Measurements from ENCODE around the gene SLC3A2. TPM values are rescaled to one million over a fixed set of nuclear protein-coding genes. Genes with fewer than 3 reads are reported as not detected.

The SLC3A2 gene
- total and polyA plus RNA-seq, 2 of the 13 experiments (the other 11 are each of a cell fraction or from before 2014, with no cell fraction given), result 213 to 226 TPM

DNA sequence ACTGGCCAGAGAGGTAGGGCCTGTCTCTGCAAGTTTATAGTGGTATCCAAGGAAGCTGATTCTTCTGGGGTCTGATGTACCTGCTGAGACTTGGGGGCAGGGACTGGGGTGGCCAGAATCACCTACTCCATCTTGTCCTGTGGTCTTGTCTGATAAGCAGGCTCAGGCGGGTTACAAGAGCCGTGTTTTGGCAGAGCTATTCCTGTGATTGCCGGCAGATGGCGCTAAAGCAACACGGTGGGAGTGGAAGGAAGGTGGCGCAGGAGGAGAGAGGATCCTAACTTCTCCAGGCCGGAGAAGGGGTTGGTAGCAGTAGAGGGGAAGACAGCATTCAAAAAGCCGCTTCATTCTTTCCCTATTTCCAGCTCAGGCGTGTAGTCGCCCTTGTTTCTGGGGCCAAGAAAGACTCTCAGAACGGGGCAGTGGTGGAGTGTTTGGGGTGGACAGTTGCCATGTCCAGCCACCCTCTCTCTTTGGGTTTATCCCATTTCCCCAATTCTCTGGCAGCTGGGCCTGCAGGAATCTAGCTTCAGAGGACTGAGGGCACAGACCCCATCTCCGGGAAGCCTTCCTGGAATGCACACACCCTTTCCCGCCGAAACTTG is 25.3 kb downstream of the SLC3A2 start:
- peaks cover 2 to 35% of the 10 kb centered on the region in 2 experiments; a peak in 2 of 5 replicates for H3K27me3 ChIP-seq (ENCODE audit: control insufficient read depth in 1 of 2, insufficient read depth in 2 of 2, low read length in 2 of 2)
- H4K20me1 ChIP-seq (ENCODE audit: insufficient read depth, low read length), result no peaks in the 10 kb centered on the region
- no peak overlapping the region for H3K27ac ChIP-seq (ENCODE audit: extremely low read length, insufficient read depth, low read length)
- FAIRE-seq (peak; percentile 87), ATAC-seq (peak; percentile 77), DNase-seq (ENCODE audit: low spot score) (peak; percentile 64)
- no peak overlapping the region for H3K9ac ChIP-seq (ENCODE audit: insufficient read depth, low read depth, low read length)
- intact Hi-C loops (cut with micrococcal nuclease; ENCODE audit: unreplicated experiment), result loop anchor here (1.0 to 5.0 kb wide), 4 partner anchors 69 to 731 kb away; no protein-coding TSS in a partner anchor
- H3K4me2 ChIP-seq (ENCODE audit: low read depth, low read length), result peak overlapping the region; percentile 34
- no peaks in the 10 kb centered on the region for H3K9me3 ChIP-seq (ENCODE audit: low read length)
- BruUV-seq (replicated peaks), result no TSS peak
- H3K4me1 ChIP-seq (ENCODE audit: insufficient read depth, low read length), result peaks cover 14% of the 10 kb centered on the region
- POLR2A ChIA-PET, result interaction anchor here (0.8 to 1.5 kb wide), 2 partner anchors 16 to 117 kb away, joined by 3 to 6 read pairs; no protein-coding TSS in a partner anchor
- CTCF ChIA-PET (ENCODE audit: low intra/inter-chr PET ratio, low total read pairs), result interaction anchor here (0.8 to 7.9 kb wide), 3 partner anchors 69 to 117 kb away, joined by 3 to 132 read pairs (median 7); partner anchors contain the start of gene SLC22A8
- 3% methylated on average over 13 of the region's 14 CpGs for WGBS (ENCODE audit: low lambda C conversion rate)
- in situ Hi-C loops (cut with HindIII; ENCODE audit: extremely low pct_ligation_motif_present, low pct_unique_long_range_greater_than_20kb), result loop anchor here (5.0 to 25.0 kb wide), 3 partner anchors 71 to 306 kb away; no protein-coding TSS in a partner anchor
- H3K36me3 ChIP-seq (replicated peaks in 1 of 2; ENCODE audit: control insufficient read depth in 1 of 2, insufficient read depth in 2 of 2, low read length in 2 of 2), result no peaks in the 10 kb centered on the region
- no peak overlapping the region for H2AFZ ChIP-seq (ENCODE audit: low read length)
- no peak overlapping the region for H3K4me3 ChIP-seq (replicated peaks in 1 of 3; ENCODE audit: insufficient read depth in 1 of 3, low read depth in 2 of 3, low read length in 3 of 3)
- H3K79me2 ChIP-seq (ENCODE audit: insufficient read depth, low read length), result no peaks in the 10 kb centered on the region
- TF ChIP-seq ZNF589 (CRISPR knock-in tag; conservative IDR thresholded peaks at IDR 0.05) (no peak), ZNF605 (CRISPR knock-in tag; IDR thresholded peaks at IDR 0.05) (no peak), FOXJ3 (CRISPR knock-in tag; IDR thresholded peaks at IDR 0.05; ENCODE audit: borderline replicate concordance) (no peak), TAF15 (IDR thresholded peaks at IDR 0.05; ENCODE audit: low read depth, low read length, poor library complexity, severe bottlenecking) (no peak), PBX3 (CRISPR knock-in tag; IDR thresholded peaks at IDR 0.05; ENCODE audit: borderline replicate concordance) (no peak), ZNF614 (CRISPR knock-in tag; IDR thresholded peaks at IDR 0.05; ENCODE audit: borderline replicate concordance) (no peak), ZNF512 (CRISPR knock-in tag; IDR thresholded peaks at IDR 0.05) (no peak), SPEN (CRISPR knock-in tag; IDR thresholded peaks at IDR 0.05; ENCODE audit: low read depth) (no peak), RNF219 (CRISPR knock-in tag; IDR thresholded peaks at IDR 0.05) (no peak), THAP11 (CRISPR knock-in tag; IDR thresholded peaks at IDR 0.05) (0 out of 2 replicates have a peak, but pooled peaks have one; percentile 18), KDM2A (CRISPR knock-in tag; IDR thresholded peaks at IDR 0.05; ENCODE audit: borderline replicate concordance, low read depth) (peak; percentile 63; the same call in 1 of the 2 replicates), TRIM24 (CRISPR knock-in tag; IDR thresholded peaks at IDR 0.05) (no peak), TGIF2 (CRISPR knock-in tag; IDR thresholded peaks at IDR 0.05) (0 out of 2 replicates have a peak, but pooled peaks have one; percentile 50), XRCC5 (optimal IDR thresholded peaks at IDR 0.05; ENCODE audit: low read length) (peak; percentile 58), NR1H2 (CRISPR knock-in tag; IDR thresholded peaks at IDR 0.05; ENCODE audit: borderline replicate concordance, low read depth) (no peak), TFAP4 (IDR thresholded peaks at IDR 0.05; ENCODE audit: borderline replicate concordance, low read depth) (no peak), ZNF619 (CRISPR knock-in tag; IDR thresholded peaks at IDR 0.05) (no peak)
